Neural cell (in vitro differentiated cells): Measurements from ENCODE around the gene RCOR3. TPM values are rescaled to one million over a fixed set of nuclear protein-coding genes. Genes with fewer than 3 reads are reported as not detected.
"Not testable (repeated sequence)": the region's sequence is repeated elsewhere in the genome, so short reads cannot be mapped to it uniquely, and the experiment has no call there.

Source experiments
- H2AFZ ChIP-seq: fragments of 200-600, 300-800 bp; sonication (generic), shearing (Covaris generic); 2 replicates; pipeline ENCODE4 v1.6.0; 2014; ENCODE audit warnings: low read depth, mild to moderate bottlenecking, antibody characterized with exemption, low read length, moderate library complexity
- H3F3A ChIP-seq: fragments of 200-600 bp; shearing (Covaris generic); 2 replicates; pipeline ENCODE4 v1.6.1; 2016; ENCODE audit warnings: mild to moderate bottlenecking, moderate library complexity, mixed read lengths, antibody characterized with exemption, low read length; ENCODE audit not compliant: insufficient read depth, poor library complexity, severe bottlenecking
- H3K27ac ChIP-seq: fragments of 200-600, 300-800 bp; sonication (generic), shearing (Covaris generic); 2 replicates; pipeline ENCODE4 v1.5.1; 2014; ENCODE audit warnings: mild to moderate bottlenecking, low read length, moderate library complexity
- H3K27me3 ChIP-seq: fragments of 300-800, 200-600 bp; sonication (generic), shearing (Covaris generic); 2 replicates; pipeline ENCODE4 v1.6.0; 2014; ENCODE audit warnings: mild to moderate bottlenecking, low read depth, low read length, moderate library complexity; ENCODE audit not compliant: insufficient read depth
- H3K36me3 ChIP-seq: fragments of 300-800, 200-600 bp; sonication (generic), shearing (Covaris generic); 2 replicates; pipeline ENCODE4 v1.5.1; 2014; ENCODE audit warnings: mild to moderate bottlenecking, antibody characterized with exemption, low read length, moderate library complexity; ENCODE audit not compliant: insufficient read depth
- H3K4me2 ChIP-seq: fragments of 300-800, 200-600 bp; sonication (generic), shearing (Covaris generic); 2 replicates; pipeline ENCODE4 v1.6.0; 2014; ENCODE audit warnings: mild to moderate bottlenecking, low read length
- H3K4me3 ChIP-seq: fragments of 300-800, 200-600 bp; sonication (generic), shearing (Covaris generic); 2 replicates; pipeline ENCODE4 v1.5.1; 2014; ENCODE audit warnings: mild to moderate bottlenecking, low read length, moderate library complexity
- H3K79me2 ChIP-seq: fragments of 200-600 bp; shearing (Covaris generic); replicated peaks from 2 replicates; pipeline ENCODE4 v1.6.0; 2014; ENCODE audit warnings: mild to moderate bottlenecking, low read length, moderate library complexity; ENCODE audit not compliant: insufficient read depth
- H3K9ac ChIP-seq: fragments of 300-800, 200-600 bp; sonication (generic), shearing (Covaris generic); 2 replicates; pipeline ENCODE4 v1.6.1; 2016; ENCODE audit warnings: mild to moderate bottlenecking, low read length, mixed read lengths
- H3K9me2 ChIP-seq: fragments of 200-600 bp; shearing (Covaris generic); 2 replicates; pipeline ENCODE4 v1.6.1; 2016; ENCODE audit warnings: mild to moderate bottlenecking, low read length, mixed read lengths; ENCODE audit not compliant: insufficient read depth
- H3K9me3 ChIP-seq: fragments of 200-600, 300-800 bp; sonication (generic), shearing (Covaris generic); 2 replicates; pipeline ENCODE4 v1.6.1; 2016; ENCODE audit warnings: mild to moderate bottlenecking, mixed run types, low read length, moderate library complexity, mixed read lengths
- H4K20me1 ChIP-seq: fragments of 200-600 bp; shearing (Covaris generic); 2 replicates; pipeline ENCODE4 v1.6.1; 2016; ENCODE audit warnings: mild to moderate bottlenecking, mixed run types; ENCODE audit not compliant: insufficient read depth
- CTCF ChIP-seq: fragments of 450-650 bp; IDR thresholded peaks from 2 replicates; pipeline ENCODE4 v1.5.1; 2014; ENCODE audit warnings: antibody characterized with exemption, mild to moderate bottlenecking, moderate library complexity; ENCODE audit not compliant: poor library complexity, severe bottlenecking
- EP300 ChIP-seq: fragments of 450-650 bp; conservative IDR thresholded peaks from 2 replicates; pipeline ENCODE4 v1.6.1; 2014; ENCODE audit warnings: antibody characterized with exemption, mild to moderate bottlenecking, moderate library complexity; ENCODE audit not compliant: poor library complexity, severe bottlenecking
- EZH2 ChIP-seq: fragments of 200-600, 300-800 bp; shearing (Covaris generic), sonication (generic); IDR thresholded peaks from 2 replicates; pipeline ENCODE4 v1.6.1; 2014; ENCODE audit warnings: antibody characterized with exemption, low read length, borderline replicate concordance, mild to moderate bottlenecking; ENCODE audit not compliant: insufficient read depth, poor library complexity, severe bottlenecking
- MXI1 ChIP-seq: fragments of 450-650 bp; conservative IDR thresholded peaks from 2 replicates; pipeline ENCODE4 v1.6.1; 2014; ENCODE audit warnings: antibody characterized with exemption, mild to moderate bottlenecking; ENCODE audit not compliant: poor library complexity, severe bottlenecking
- POLR2AphosphoS5 ChIP-seq: IDR thresholded peaks from 2 replicates; pipeline ENCODE4 v1.6.1; 2012
- RAD21 ChIP-seq: fragments of 450-650 bp; conservative IDR thresholded peaks from 2 replicates; pipeline ENCODE4 v1.6.1; 2014; ENCODE audit warnings: antibody characterized with exemption, mild to moderate bottlenecking, moderate library complexity
- REST ChIP-seq: IDR thresholded peaks from 2 replicates; pipeline ENCODE4 v1.6.1; 2012; ENCODE audit warnings: borderline replicate concordance
- SMC3 ChIP-seq: fragments of 450-650 bp; conservative IDR thresholded peaks from 2 replicates; pipeline ENCODE4 v1.6.1; 2014; ENCODE audit warnings: antibody characterized with exemption, mild to moderate bottlenecking, moderate library complexity; ENCODE audit not compliant: poor library complexity
- TAF1 ChIP-seq: IDR thresholded peaks from 2 replicates; pipeline ENCODE4 v1.6.1; 2012; ENCODE audit warnings: low read depth
- polyA plus RNA-seq: library from polyadenylated mRNA; depleted of rRNA; stranded (reverse); fragments of >200 nt; gene quantifications from 2 replicates; pipeline ENCODE4 v1.2.3, GENCODE V29; 2014

The RCOR3 gene
- polyA plus RNA-seq, 1 donor from 2014 or later = 61.6 TPM

GRCh38 chr1:211247921-211248320 is 11.2 kb upstream of the RCOR3 start:
- Histone ChIP-seq H3K36me3 (no peaks in the 10 kb centered on the region), H3K9me2 (no peaks in the 10 kb centered on the region), H3K27ac (no peak overlapping the region), H3F3A (no peaks in the 10 kb centered on the region), H2AFZ (peak overlapping the region; percentile 41), H3K4me2 (peak overlapping the region; percentile 39), H3K27me3 (no peaks in the 10 kb centered on the region), H3K79me2 (no peaks in the 10 kb centered on the region), H3K4me3 (peak overlapping the region; percentile 4), H3K9me3 (no peaks in the 10 kb centered on the region), H4K20me1 (no peaks in the 10 kb centered on the region), H3K9ac (no peak overlapping the region)
- no peak for TF ChIP-seq EP300
- TF ChIP-seq CTCF = no peak
- TF ChIP-seq EZH2 = no peak
- no peak for TF ChIP-seq MXI1
- no peak for TF ChIP-seq REST
- no peak for TF ChIP-seq RAD21
- no peak for TF ChIP-seq TAF1
- no peak for TF ChIP-seq POLR2AphosphoS5
- TF ChIP-seq SMC3 = no peak

- not testable (repeated sequence) for H3K9me2 ChIP-seq, H3K9me3 ChIP-seq, H3K27ac ChIP-seq, H3K9ac ChIP-seq, H3K79me2 ChIP-seq, H3K4me2 ChIP-seq, H3K27me3 ChIP-seq, H2AFZ ChIP-seq, H3K4me3 ChIP-seq, H4K20me1 ChIP-seq, H3K36me3 ChIP-seq, H3F3A ChIP-seq
These were observed 9.6 kb upstream of the RCOR3 start for GRCh38 chr1:211249611-211250010.

GRCh38 chr1:211257826-211258225 is 1.3 kb upstream of the RCOR3 start:
- Histone ChIP-seq H3K27me3 (no peaks in the 10 kb centered on the region), H3K36me3 (no peaks in the 10 kb centered on the region)

More at GRCh38 chr1:211257826-211258225, 1.3 kb upstream of the RCOR3 start:
- Histone ChIP-seq H3K9me3 (no peaks in the 10 kb centered on the region), H4K20me1 (no peaks in the 10 kb centered on the region), H3K4me2 (peak overlapping the region; percentile 71), H3K79me2 (peaks cover 9% of the 10 kb centered on the region), H2AFZ (peak overlapping the region; percentile 83), H3K27ac (peak overlapping the region; percentile 97), H3K4me3 (peak overlapping the region; percentile 85), H3K9ac (peak overlapping the region; percentile 92), H3K9me2 (no peaks in the 10 kb centered on the region), H3F3A (peaks cover 7% of the 10 kb centered on the region)
- TF ChIP-seq CTCF = no peak
